ENCODE results near the gene ZNF511.

Gene ZNF511

GRCh38 chr10:133334503-133335245, 26.0 kb downstream of the ZNF511 start:
- Histone ChIP-seq H2AFZ (ENCODE audit: low read depth, low read length, severe bottlenecking) (no peak overlapping the region), H3F3A (ENCODE audit: insufficient read depth) (no peaks in the 10 kb centered on the region), H3K36me3 (ENCODE audit: low read length) (no peaks in the 10 kb centered on the region), H3K27ac (ENCODE audit: low read depth, low read length) (no peak overlapping the region), H3K79me2 (ENCODE audit: insufficient read depth, low read length) (no peaks in the 10 kb centered on the region), H3K4me2 (ENCODE audit: low read depth, low read length, poor library complexity, severe bottlenecking) (no peak overlapping the region), H4K20me1 (ENCODE audit: low read depth, low read length) (no peaks in the 10 kb centered on the region), H3K27me3 (ENCODE audit: low read length) (no peaks in the 10 kb centered on the region), H3K9me3 (ENCODE audit: insufficient read depth, low read length) (no peaks in the 10 kb centered on the region; the same call in 1 of the 2 replicates), H3K9ac (ENCODE audit: low read length) (no peak overlapping the region), H3K9me2 (replicated peaks; ENCODE audit: insufficient read depth, low read length) (no peaks in the 10 kb centered on the region), H3K4me3 (ENCODE audit: insufficient read depth, low read length, poor library complexity, severe bottlenecking) (no peak overlapping the region)
- TF ChIP-seq EZH2phosphoT487 (conservative IDR thresholded peaks at IDR 0.05; ENCODE audit: low read length) (no peak), CTCF (IDR thresholded peaks at IDR 0.05; ENCODE audit: insufficient read depth, low read length, poor library complexity, severe bottlenecking) (no peak)

DNA sequence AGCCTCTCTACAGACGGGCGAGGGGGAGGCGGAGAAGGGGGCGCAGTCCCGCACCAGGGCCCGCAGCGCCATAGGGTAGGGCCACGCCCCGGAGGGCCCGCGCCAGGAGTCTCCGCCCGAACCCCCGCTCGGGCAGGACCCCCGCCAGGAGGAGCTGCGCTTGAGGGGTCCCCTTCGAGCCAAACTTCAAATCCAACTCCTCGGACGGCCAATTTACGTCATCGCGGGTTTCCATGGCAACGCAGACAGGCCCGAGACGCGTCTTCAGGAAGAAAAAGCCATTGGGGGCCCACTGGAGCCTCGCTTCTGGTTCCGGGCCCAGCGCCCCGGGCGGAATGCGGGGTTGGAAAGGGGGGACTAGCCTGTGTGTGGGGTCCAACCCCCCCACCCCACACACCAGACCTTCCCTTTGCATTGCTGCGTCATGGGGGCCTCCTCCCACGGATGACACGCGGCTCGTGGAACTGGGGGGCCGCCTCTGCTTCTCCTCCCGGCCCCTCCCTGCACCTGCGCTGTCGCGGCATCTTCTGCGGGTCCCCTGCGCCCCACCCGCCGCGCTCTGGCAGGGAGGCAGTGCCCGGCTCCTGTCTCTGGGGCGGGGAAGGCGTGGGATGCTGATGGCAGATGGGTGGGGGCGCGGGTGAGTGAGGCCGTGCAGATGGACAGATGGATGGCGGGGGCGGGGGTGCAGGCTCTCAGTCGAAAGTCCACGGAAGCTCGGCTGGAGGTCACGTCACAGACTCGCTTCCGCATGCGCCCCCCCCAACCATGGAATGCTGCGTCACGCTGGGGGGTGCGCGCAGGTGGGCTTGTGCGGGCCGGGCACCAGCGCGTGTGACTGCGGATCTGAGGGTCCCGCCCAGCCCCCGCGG, 26.8 kb downstream of the ZNF511 start:
- no peak overlapping the region for H3K9ac ChIP-seq (ENCODE audit: low read length)
- no peaks in the 10 kb centered on the region for H3F3A ChIP-seq (ENCODE audit: insufficient read depth)
- no peaks in the 10 kb centered on the region for H3K9me2 ChIP-seq (replicated peaks; ENCODE audit: insufficient read depth, low read length)
- no peak overlapping the region for H3K4me3 ChIP-seq (ENCODE audit: insufficient read depth, low read length, poor library complexity, severe bottlenecking)
- H3K79me2 ChIP-seq (ENCODE audit: insufficient read depth, low read length): no peaks in the 10 kb centered on the region
- TF ChIP-seq EZH2phosphoT487 (conservative IDR thresholded peaks at IDR 0.05; ENCODE audit: low read length) (no peak), CTCF (IDR thresholded peaks at IDR 0.05; ENCODE audit: insufficient read depth, low read length, poor library complexity, severe bottlenecking) (no peak)
- no peak overlapping the region for H3K4me2 ChIP-seq (ENCODE audit: low read depth, low read length, poor library complexity, severe bottlenecking)
- no peak overlapping the region for H3K27ac ChIP-seq (ENCODE audit: low read depth, low read length)
- no peak overlapping the region for H2AFZ ChIP-seq (ENCODE audit: low read depth, low read length, severe bottlenecking)
- no peaks in the 10 kb centered on the region for H3K36me3 ChIP-seq (ENCODE audit: low read length)
- no peaks in the 10 kb centered on the region for H3K27me3 ChIP-seq (ENCODE audit: low read length)
- no peaks in the 10 kb centered on the region; the same call in 1 of the 2 replicates for H3K9me3 ChIP-seq (ENCODE audit: insufficient read depth, low read length)
- H4K20me1 ChIP-seq (ENCODE audit: low read depth, low read length): no peaks in the 10 kb centered on the region

DNA sequence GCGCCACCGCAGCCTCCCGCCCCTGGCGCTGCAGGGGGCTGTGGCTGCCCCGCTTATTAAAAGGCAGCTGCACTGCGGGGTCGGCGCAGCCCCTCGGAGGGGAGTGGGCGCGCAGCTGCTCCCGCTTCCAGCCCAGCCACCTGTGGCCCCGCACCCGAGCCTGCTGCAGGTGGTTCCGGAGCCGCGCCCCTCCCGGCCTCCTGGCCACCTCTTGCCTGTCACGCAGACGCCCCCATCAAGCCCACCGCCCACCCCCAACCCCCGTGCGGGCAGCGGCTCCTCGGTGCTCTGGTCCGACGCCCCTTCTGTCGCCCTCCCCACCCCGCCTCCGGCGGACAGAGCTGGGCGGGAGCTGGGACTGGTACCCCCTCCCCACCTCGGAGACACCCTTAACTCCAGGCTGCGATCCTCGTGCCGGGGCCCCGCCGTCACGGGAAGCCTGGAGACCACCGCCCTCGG, 27.4 kb downstream of the ZNF511 start:
- Histone ChIP-seq H3K27ac (ENCODE audit: low read depth, low read length) (no peak overlapping the region), H3K9ac (ENCODE audit: low read length) (no peak overlapping the region), H3K9me3 (ENCODE audit: insufficient read depth, low read length) (no peaks in the 10 kb centered on the region; the same call in 1 of the 2 replicates), H2AFZ (ENCODE audit: low read depth, low read length, severe bottlenecking) (no peak overlapping the region), H3F3A (ENCODE audit: insufficient read depth) (no peaks in the 10 kb centered on the region), H3K79me2 (ENCODE audit: insufficient read depth, low read length) (no peaks in the 10 kb centered on the region), H3K9me2 (replicated peaks; ENCODE audit: insufficient read depth, low read length) (no peaks in the 10 kb centered on the region), H3K4me3 (ENCODE audit: insufficient read depth, low read length, poor library complexity, severe bottlenecking) (no peak overlapping the region), H4K20me1 (ENCODE audit: low read depth, low read length) (no peaks in the 10 kb centered on the region), H3K36me3 (ENCODE audit: low read length) (no peaks in the 10 kb centered on the region), H3K4me2 (ENCODE audit: low read depth, low read length, poor library complexity, severe bottlenecking) (no peak overlapping the region), H3K27me3 (ENCODE audit: low read length) (no peaks in the 10 kb centered on the region)
- TF ChIP-seq EZH2phosphoT487 (conservative IDR thresholded peaks at IDR 0.05; ENCODE audit: low read length) (no peak), CTCF (IDR thresholded peaks at IDR 0.05; ENCODE audit: insufficient read depth, low read length, poor library complexity, severe bottlenecking) (no peak)

All from SU-DHL-6 (cell line).